ENCODE data around the gene SPOCD1. TPM values are rescaled to one million over a fixed set of nuclear protein-coding genes. Genes with fewer than 3 reads are reported as not detected.

SPOCD1 gene
- total and polyA plus RNA-seq, 9 donors: 0.15 to 1.7 (median 0.49) TPM; not detected in 1

DNA sequence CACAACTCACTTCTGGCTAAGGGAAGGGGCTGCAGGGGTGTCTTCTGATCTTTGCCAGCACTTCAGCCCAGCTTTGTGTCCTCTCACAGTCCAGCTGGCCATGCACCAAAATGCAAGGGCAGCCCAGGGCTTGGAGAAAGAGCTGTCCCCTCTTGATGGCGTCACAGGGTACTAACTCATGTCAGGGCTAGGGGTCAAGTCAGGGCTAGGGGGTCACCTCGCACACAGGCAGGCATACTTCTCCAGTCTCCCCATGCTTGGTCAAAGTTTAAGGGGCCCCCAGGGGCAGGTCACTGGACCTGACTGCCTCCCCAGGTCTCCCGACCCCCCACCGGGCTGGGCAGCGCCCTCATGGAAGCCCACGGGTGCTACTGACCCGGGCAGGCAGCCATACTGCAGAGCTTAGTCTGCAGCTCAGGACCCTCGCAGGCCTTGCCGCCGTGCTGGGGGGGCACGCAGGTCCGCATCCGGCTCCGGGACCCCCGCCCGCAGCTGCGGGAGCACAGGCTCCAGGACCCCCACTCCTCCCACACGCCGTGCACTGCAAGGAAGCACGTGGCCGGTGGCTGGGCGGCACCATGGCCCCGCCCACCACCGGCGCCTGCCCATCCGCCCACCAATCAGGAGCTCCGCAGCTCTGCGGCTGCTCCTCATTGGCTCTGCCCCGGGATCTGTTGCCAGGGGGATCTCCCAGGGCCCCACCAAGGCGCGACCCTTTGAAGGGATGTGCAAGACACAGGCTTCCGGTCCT, 73.2 kb downstream of the SPOCD1 start:
- H3K4me1 ChIP-seq (ENCODE audit: insufficient read depth): no peaks in the 10 kb centered on the region
- WGBS, 3 donors: 70 to 80% (median 78%) methylated on average over 32 of the region's 32 CpGs
- H3K27ac ChIP-seq: no peak overlapping the region
- H3K36me3 ChIP-seq: no peaks in the 10 kb centered on the region
- TF ChIP-seq EP300 (IDR thresholded peaks at IDR 0.05) (no peak), POLR2A (IDR thresholded peaks at IDR 0.05) (no peak)
- TF ChIP-seq, protein P1, sequence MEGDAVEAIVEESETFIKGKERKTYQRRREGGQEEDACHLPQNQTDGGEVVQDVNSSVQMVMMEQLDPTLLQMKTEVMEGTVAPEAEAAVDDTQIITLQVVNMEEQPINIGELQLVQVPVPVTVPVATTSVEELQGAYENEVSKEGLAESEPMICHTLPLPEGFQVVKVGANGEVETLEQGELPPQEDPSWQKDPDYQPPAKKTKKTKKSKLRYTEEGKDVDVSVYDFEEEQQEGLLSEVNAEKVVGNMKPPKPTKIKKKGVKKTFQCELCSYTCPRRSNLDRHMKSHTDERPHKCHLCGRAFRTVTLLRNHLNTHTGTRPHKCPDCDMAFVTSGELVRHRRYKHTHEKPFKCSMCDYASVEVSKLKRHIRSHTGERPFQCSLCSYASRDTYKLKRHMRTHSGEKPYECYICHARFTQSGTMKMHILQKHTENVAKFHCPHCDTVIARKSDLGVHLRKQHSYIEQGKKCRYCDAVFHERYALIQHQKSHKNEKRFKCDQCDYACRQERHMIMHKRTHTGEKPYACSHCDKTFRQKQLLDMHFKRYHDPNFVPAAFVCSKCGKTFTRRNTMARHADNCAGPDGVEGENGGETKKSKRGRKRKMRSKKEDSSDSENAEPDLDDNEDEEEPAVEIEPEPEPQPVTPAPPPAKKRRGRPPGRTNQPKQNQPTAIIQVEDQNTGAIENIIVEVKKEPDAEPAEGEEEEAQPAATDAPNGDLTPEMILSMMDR (IDR thresholded peaks at IDR 0.05): no peak
- H3K4me3 ChIP-seq: no peak overlapping the region
- no peaks in the 10 kb centered on the region for H3K9me3 ChIP-seq
- intact Hi-C loops (cut with DNase I): loop anchor here in 2 of 4 donors (5.0 to 10.0 kb wide), 2 partner anchors 75 to 78 kb away; no protein-coding TSS in a partner anchor
- no peaks in the 10 kb centered on the region for H3K27me3 ChIP-seq
- no peak for DNase-seq

Small RNAs within 50 kb of the gene (microRNA-seq; reads per million reads assigned to microRNA genes)
- 0 to 0.18 (median 0) reads per million in 3 donors for gene MIR4254

Small RNAs within 50 kb of the gene (small RNA-seq; reads per million reads assigned to genes)
- not detected for gene MIR4254

Other genes with a start within 250 kb of the SPOCD1 start
- 10 to 100 TPM; 27.1 to 57.3 (median 31.4) TPM for gene TINAGL1, start 239.5 kb downstream of the SPOCD1 start, total RNA-seq
- gene TINAGL1, start 239.5 kb downstream of the SPOCD1 start, polyA plus RNA-seq: 10 to 100 TPM; 30.0 to 55.0 TPM
- gene HCRTR1, start 198.3 kb downstream of the SPOCD1 start, total RNA-seq: not detected
- gene HCRTR1, start 198.3 kb downstream of the SPOCD1 start, polyA plus RNA-seq: not detected
- gene PEF1, start 171.1 kb downstream of the SPOCD1 start, total RNA-seq: 10 to 100 TPM; 31.7 to 65.2 (median 59.9) TPM
- 10 to 100 TPM; 54.3 to 58.2 TPM for gene PEF1, start 171.1 kb downstream of the SPOCD1 start, polyA plus RNA-seq
- gene COL16A1, start 112.0 kb downstream of the SPOCD1 start, total RNA-seq: 100 to 1,000 TPM in 5 of 7 donors, 10 to 100 TPM in 2; 64.4 to 237 (median 157) TPM
- 100 to 1,000 TPM in 1 of 2 donors, 10 to 100 TPM in 1; 19.8 to 194 TPM for gene COL16A1, start 112.0 kb downstream of the SPOCD1 start, polyA plus RNA-seq
- 1 to 10 TPM in 6 of 7 donors, under 1 TPM in 1; 0.48 to 7.2 (median 1.6) TPM for gene ADGRB2, start 51.7 kb downstream of the SPOCD1 start, total RNA-seq
- 1 to 10 TPM in 1 of 2 donors, under 1 TPM in 1; 0.30 to 2.6 TPM for gene ADGRB2, start 51.7 kb downstream of the SPOCD1 start, polyA plus RNA-seq
- 100 to 1,000 TPM; 207 to 366 (median 249) TPM for gene PTP4A2, start 122.3 kb upstream of the SPOCD1 start, total RNA-seq
- gene PTP4A2, start 122.3 kb upstream of the SPOCD1 start, polyA plus RNA-seq: 100 to 1,000 TPM in 1 of 2 donors, 10 to 100 TPM in 1; 92.5 to 246 TPM
- gene KHDRBS1, start 197.8 kb upstream of the SPOCD1 start, total RNA-seq: 100 to 1,000 TPM in 5 of 7 donors, 10 to 100 TPM in 2; 84.3 to 184 (median 164) TPM
- gene KHDRBS1, start 197.8 kb upstream of the SPOCD1 start, polyA plus RNA-seq: 100 to 1,000 TPM; 137 to 138 TPM

Data from ovary (tissue), 9 donors.